ENCODE data around the gene ODF2. TPM values are rescaled to one million over a fixed set of nuclear protein-coding genes. Genes with fewer than 3 reads are reported as not detected.

ODF2 gene
- total and polyA plus RNA-seq, 2 of the 13 experiments (the other 11 are each of a cell fraction or from before 2014, with no cell fraction given), result 9.8 to 31.3 TPM

DNA sequence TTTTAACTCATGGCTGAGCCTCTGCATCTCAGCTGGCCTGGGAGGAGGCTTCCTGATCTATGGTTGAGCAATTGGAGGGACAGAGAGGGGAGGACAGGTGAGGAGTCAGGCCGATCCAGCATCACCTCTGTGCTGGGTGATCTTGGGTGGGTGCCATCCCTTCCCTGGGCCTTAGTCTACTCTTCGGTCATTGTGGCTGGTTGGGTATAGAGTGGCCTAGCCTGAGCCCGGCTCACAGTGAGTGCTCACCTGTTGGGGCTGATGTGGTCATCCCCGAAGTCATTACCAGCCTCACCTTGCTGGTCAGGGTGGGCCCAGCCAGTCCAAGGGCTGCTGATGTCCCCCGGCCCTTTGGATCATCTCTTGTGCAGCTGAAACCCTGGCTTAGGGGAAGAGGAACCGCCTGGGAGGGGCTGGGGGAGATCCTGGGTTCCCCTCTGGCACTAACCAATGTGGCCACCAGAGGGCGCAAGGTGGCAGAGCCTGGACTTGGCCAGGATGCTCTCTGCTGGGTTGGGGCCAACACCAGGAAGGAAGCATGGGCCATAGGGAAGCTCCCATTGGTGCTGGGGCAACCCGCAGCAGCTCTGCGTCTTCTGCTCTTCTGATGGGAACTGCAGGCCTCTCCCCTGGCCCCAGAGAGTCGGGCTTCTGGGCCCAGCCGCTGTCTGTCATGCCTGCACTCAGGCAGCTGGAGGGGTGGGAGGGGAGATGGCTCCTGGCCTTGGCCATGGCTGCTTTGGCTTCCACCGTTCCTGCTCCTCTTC is 17.3 kb upstream of the ODF2 start (continued):
- TF ChIP-seq RBM39 (IDR thresholded peaks at IDR 0.05; ENCODE audit: low read depth, low read length, poor library complexity, severe bottlenecking), result no peak
- TF ChIP-seq, protein P1, sequence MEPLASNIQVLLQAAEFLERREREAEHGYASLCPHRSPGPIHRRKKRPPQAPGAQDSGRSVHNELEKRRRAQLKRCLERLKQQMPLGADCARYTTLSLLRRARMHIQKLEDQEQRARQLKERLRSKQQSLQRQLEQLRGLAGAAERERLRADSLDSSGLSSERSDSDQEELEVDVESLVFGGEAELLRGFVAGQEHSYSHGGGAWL (CRISPR knock-in tag; IDR thresholded peaks at IDR 0.05), result no peak
- TF ChIP-seq, protein P2, sequence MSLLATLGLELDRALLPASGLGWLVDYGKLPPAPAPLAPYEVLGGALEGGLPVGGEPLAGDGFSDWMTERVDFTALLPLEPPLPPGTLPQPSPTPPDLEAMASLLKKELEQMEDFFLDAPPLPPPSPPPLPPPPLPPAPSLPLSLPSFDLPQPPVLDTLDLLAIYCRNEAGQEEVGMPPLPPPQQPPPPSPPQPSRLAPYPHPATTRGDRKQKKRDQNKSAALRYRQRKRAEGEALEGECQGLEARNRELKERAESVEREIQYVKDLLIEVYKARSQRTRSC (CRISPR knock-in tag; IDR thresholded peaks at IDR 0.05; ENCODE audit: low read depth), result no peak
- no peak for TF ChIP-seq SP1 (IDR thresholded peaks at IDR 0.05)
- no peak for TF ChIP-seq SP1 (CRISPR knock-in tag; IDR thresholded peaks at IDR 0.05)
- TF ChIP-seq SP140L (CRISPR knock-in tag; IDR thresholded peaks at IDR 0.05; ENCODE audit: borderline replicate concordance), result no peak
- peak; percentile 52 for TF ChIP-seq SMC3 (IDR thresholded peaks at IDR 0.05; ENCODE audit: low read length)
- TF ChIP-seq, protein P3, sequence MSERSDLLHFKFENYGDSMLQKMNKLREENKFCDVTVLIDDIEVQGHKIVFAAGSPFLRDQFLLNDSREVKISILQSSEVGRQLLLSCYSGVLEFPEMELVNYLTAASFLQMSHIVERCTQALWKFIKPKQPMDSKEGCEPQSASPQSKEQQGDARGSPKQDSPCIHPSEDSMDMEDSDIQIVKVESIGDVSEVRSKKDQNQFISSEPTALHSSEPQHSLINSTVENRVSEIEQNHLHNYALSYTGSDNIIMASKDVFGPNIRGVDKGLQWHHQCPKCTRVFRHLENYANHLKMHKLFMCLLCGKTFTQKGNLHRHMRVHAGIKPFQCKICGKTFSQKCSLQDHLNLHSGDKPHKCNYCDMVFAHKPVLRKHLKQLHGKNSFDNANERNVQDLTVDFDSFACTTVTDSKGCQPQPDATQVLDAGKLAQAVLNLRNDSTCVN (CRISPR knock-in tag; IDR thresholded peaks at IDR 0.05; ENCODE audit: borderline replicate concordance), result no peak
- TF ChIP-seq ATF1 (CRISPR knock-in tag; IDR thresholded peaks at IDR 0.05), result no peak
- TF ChIP-seq, protein P4, sequence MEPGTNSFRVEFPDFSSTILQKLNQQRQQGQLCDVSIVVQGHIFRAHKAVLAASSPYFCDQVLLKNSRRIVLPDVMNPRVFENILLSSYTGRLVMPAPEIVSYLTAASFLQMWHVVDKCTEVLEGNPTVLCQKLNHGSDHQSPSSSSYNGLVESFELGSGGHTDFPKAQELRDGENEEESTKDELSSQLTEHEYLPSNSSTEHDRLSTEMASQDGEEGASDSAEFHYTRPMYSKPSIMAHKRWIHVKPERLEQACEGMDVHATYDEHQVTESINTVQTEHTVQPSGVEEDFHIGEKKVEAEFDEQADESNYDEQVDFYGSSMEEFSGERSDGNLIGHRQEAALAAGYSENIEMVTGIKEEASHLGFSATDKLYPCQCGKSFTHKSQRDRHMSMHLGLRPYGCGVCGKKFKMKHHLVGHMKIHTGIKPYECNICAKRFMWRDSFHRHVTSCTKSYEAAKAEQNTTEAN (CRISPR knock-in tag; conservative IDR thresholded peaks at IDR 0.05), result no peak
- TF ChIP-seq, protein P5, sequence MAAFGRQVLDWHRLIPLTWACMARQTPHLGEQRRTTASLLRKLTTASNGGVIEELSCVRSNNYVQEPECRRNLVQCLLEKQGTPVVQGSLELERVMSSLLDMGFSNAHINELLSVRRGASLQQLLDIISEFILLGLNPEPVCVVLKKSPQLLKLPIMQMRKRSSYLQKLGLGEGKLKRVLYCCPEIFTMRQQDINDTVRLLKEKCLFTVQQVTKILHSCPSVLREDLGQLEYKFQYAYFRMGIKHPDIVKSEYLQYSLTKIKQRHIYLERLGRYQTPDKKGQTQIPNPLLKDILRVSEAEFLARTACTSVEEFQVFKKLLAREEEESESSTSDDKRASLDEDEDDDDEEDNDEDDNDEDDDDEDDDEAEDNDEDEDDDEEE (CRISPR knock-in tag; IDR thresholded peaks at IDR 0.05), result no peak
- TF ChIP-seq, protein P6, sequence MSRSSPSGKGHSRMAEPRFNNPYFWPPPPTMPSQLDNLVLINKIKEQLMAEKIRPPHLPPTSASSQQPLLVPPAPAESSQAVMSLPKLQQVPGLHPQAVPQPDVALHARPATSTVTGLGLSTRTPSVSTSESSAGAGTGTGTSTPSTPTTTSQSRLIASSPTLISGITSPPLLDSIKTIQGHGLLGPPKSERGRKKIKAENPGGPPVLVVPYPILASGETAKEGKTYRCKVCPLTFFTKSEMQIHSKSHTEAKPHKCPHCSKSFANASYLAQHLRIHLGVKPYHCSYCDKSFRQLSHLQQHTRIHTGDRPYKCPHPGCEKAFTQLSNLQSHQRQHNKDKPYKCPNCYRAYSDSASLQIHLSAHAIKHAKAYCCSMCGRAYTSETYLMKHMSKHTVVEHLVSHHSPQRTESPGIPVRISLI (CRISPR knock-in tag; IDR thresholded peaks at IDR 0.05; ENCODE audit: borderline replicate concordance), result no peak
- no peak for TF ChIP-seq ARNT (IDR thresholded peaks at IDR 0.05)
- peak; percentile 71 for TF ChIP-seq SAP130 (CRISPR knock-in tag; IDR thresholded peaks at IDR 0.05; ENCODE audit: low read depth)
- no peak for TF ChIP-seq ZNF709 (CRISPR knock-in tag; IDR thresholded peaks at IDR 0.05)
- TF ChIP-seq, protein P7, sequence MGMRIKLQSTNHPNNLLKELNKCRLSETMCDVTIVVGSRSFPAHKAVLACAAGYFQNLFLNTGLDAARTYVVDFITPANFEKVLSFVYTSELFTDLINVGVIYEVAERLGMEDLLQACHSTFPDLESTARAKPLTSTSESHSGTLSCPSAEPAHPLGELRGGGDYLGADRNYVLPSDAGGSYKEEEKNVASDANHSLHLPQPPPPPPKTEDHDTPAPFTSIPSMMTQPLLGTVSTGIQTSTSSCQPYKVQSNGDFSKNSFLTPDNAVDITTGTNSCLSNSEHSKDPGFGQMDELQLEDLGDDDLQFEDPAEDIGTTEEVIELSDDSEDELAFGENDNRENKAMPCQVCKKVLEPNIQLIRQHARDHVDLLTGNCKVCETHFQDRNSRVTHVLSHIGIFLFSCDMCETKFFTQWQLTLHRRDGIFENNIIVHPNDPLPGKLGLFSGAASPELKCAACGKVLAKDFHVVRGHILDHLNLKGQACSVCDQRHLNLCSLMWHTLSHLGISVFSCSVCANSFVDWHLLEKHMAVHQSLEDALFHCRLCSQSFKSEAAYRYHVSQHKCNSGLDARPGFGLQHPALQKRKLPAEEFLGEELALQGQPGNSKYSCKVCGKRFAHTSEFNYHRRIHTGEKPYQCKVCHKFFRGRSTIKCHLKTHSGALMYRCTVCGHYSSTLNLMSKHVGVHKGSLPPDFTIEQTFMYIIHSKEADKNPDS (CRISPR knock-in tag; IDR thresholded peaks at IDR 0.05), result no peak

Measured in HepG2 (cell line).